GM18508 (cell line): ENCODE results near the gene COL5A1.
"Not testable (repeated sequence)": the region's sequence is repeated elsewhere in the genome, so short reads cannot be mapped to it uniquely, and the experiment has no call there.

Experiments used
- ATAC-seq: cut with Tn5 transposase; IDR thresholded peaks from one replicate; pipeline ENCODE4 v1.9.1; 2021; ENCODE audit warnings: moderate number of reproducible peaks; ENCODE audit not compliant: insufficient read depth, unreplicated experiment

Gene COL5A1

GRCh38 chr9:134653259-134654009 lies 11.8 kb downstream of the COL5A1 start:
- ATAC-seq: no peak

- ATAC-seq: no peak
Measured at GRCh38 chr9:134655101-134655500, 13.5 kb downstream of the COL5A1 start.

GRCh38 chr9:134655586-134656333 lies 14.2 kb downstream of the COL5A1 start:
- no peak for ATAC-seq

GRCh38 chr9:134656334-134657006 lies 14.9 kb downstream of the COL5A1 start:
- no peak for ATAC-seq

- no peak for ATAC-seq
Measured at GRCh38 chr9:134657666-134658377, 16.2 kb downstream of the COL5A1 start.

GRCh38 chr9:134658378-134658955 lies 16.9 kb downstream of the COL5A1 start:
- ATAC-seq: no peak

GRCh38 chr9:134659688-134660131 lies 18.1 kb downstream of the COL5A1 start:
- ATAC-seq: no peak

GRCh38 chr9:134660407-134660806 lies 18.8 kb downstream of the COL5A1 start:
- no peak for ATAC-seq

- no peak for ATAC-seq
Measured at GRCh38 chr9:134661299-134661698, 19.7 kb downstream of the COL5A1 start.

GRCh38 chr9:134661791-134662142 lies 20.2 kb downstream of the COL5A1 start:
- no peak for ATAC-seq

GRCh38 chr9:134662143-134662876 lies 20.7 kb downstream of the COL5A1 start:
- ATAC-seq: no peak

GRCh38 chr9:134663084-134663483 lies 21.5 kb downstream of the COL5A1 start:
- ATAC-seq: no peak

- ATAC-seq: no peak
Measured at GRCh38 chr9:134663753-134664415, 22.3 kb downstream of the COL5A1 start.

GRCh38 chr9:134664446-134664845 lies 22.8 kb downstream of the COL5A1 start:
- no peak for ATAC-seq

- ATAC-seq: no peak
Measured at GRCh38 chr9:134666208-134666607, 24.6 kb downstream of the COL5A1 start.

GRCh38 chr9:134666831-134667230 lies 25.2 kb downstream of the COL5A1 start:
- no peak for ATAC-seq

- not testable (repeated sequence) for ATAC-seq
Measured at GRCh38 chr9:134668977-134669376, 27.4 kb downstream of the COL5A1 start.

GRCh38 chr9:134669399-134669955 lies 27.9 kb downstream of the COL5A1 start:
- ATAC-seq: no peak

- no peak for ATAC-seq
Measured at GRCh38 chr9:134670042-134670525, 28.5 kb downstream of the COL5A1 start.
